HG02870 (cell line): ENCODE data around the gene PCNX2.

Experiments
- ATAC-seq: cut with Tn5 transposase; IDR thresholded peaks from one replicate; pipeline ENCODE4 v1.9.1; 2021; ENCODE audit warnings: mild to moderate bottlenecking, moderate library complexity; ENCODE audit not compliant: unreplicated experiment

PCNX2 gene

DNA sequence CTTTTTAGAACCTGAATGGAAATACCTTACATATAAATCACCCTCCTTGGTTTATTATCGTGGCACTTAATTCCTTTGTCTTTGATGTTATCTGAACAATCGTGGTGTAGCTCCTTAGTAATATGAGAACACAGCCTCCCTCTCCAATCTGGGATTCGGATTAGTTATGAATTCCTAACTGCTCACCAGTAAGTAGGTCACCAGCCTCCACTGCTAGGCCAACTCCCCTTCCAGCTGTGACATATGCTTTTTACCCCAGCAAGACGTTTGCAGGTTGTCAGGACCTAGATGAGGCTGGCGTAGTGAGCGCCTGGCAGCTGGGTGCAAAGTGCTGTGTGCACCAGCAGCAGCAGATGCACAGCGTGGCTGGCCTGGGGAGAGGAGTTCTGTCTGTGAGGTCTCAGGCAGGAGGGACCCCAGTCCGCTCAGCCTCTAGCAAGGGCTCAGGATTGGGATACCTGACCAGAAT lies 306.9 kb downstream of the PCNX2 start:
- no peak for ATAC-seq

DNA sequence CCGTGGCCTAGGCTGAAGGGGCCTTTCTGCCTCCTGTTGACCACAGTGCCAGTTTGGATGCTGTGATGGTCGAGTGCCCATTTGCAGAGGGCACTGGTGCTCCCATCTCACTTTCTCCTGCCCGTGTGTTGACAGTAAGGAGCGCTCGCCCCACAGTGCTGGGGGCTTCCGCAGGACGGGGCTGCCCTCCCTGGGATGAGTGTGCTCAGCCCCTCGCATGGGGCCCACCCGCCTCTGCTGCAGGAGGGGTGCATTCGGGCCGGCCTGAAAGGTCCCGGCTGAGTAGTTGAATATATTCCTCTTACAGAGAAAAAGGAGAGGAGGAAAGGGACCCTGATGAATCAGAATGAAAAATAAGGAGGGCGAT lies 307.8 kb downstream of the PCNX2 start:
- no peak for ATAC-seq

DNA sequence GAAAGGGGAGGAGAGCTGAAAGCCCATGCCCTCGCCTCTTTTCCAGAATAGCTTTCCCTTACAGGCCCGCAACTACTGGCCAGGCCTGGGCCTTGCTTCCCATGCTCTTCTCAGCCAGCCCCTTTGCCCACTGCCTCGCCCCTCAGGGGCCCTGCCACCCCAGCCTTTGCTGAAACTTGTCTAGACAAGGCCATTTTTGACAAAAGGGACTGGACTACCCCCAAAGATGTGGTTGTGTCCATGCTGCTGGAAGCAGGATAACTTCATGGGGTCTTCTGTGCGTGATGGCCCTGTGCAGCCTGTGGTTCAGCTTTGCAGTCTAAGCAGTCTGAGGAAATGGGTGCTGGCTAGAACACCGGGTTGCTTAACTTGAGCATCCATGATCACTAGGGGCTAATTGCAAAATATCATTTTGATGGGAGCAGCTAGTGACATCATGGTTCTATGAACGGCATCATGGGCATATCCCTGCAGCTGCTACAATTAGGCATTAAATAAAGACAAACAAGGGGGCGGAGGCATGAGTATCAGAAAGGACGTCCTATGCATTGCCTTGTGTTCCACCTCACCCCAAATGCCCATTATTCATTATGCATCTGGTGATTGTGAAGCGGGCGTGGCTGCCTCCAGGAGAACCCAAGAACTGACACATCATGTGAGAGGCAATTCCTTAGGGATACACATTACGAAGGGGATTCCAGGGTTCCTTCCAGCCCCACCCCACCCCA lies 308.3 kb downstream of the PCNX2 start:
- ATAC-seq, result no peak

DNA sequence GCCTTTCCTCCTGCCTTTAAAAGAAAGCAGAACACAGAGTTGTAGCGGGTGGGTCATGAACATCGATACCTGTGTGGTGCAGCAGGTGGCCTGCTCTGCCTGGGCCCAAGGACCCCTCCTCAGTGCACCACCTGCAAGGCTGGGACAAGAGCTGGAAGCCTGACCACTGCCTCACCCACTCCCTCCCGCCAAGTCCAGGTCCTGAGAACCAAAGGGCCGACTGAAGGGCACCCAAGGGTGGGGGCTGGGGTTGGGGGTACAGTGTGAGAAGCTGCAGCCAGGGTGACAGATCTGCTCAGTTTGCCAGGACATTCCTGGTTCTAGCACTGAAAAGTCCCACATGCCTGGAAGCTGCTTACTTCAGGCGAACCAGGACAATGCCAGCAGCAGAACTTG lies 309.0 kb downstream of the PCNX2 start:
- no peak for ATAC-seq

DNA sequence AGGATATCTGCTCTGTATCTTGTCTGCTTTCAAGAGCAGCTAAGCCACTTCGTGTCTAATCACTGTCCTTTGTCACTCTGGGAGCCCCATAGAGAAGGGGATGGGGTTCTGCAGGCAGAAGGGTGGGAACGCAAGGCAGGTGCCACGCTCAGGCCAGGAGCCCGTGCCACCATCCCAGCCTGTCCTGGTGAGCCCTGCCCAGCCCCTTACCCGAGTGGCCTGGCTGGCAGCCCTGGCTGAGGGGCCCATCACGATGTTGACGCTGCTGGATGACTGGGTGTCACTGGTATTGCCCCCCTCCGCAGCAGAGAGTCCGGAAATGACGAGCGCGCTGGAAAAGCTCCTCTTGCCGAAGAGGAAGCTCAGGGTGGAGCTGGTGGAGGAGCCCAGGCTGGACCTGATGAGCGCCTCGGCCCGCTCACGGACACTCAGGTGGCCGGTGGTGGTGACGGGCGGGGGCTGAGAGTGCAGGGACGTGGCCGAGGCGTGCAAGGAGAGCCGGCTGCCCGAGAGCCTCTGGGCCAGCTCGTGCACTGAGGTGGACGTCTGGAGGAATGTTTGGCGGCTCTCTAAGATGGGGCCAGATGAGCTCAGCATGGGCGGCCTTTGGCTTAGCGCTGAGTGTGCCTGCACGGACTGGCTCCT lies 309.5 kb downstream of the PCNX2 start:
- no peak for ATAC-seq

DNA sequence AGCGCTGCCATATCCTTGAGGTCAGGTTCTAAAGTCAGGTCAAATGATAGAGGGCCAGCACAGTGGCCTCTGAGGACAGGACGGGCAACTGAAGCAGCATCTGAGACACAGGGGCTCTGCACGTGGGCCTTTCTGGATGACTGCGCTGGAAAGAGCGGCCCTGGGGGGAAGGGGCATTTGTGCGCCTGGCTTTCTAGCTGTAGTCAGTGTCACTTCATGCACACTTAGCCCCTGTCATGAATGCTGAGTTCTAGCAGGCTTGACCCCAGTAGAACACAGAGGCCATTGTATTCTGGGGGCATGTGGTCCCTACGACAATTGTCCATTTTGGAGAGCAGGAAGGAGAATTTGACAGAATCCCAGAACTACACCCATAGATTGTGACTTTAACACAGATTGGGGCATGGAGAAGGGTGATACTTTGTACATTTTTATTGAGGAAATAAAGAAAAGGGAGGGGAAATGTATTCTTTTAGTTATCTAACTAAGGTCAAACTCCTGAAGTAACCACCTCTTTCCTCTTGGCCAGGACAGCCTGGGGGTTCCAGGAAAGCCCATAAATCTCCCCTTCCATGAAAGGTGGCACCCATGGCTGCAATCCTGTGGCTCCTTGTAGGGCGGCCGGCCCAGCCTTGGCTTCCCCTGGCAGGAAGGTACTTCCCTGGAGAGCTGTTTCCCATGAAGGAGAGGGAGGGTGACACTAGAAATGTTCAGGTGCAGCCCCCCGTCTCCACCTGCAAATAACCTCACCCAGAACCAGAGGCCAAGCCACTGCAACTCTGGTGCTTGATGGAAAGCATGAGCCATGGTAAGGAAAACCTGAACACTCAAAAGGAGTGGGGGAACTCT lies 310.7 kb downstream of the PCNX2 start:
- ATAC-seq, result no peak

DNA sequence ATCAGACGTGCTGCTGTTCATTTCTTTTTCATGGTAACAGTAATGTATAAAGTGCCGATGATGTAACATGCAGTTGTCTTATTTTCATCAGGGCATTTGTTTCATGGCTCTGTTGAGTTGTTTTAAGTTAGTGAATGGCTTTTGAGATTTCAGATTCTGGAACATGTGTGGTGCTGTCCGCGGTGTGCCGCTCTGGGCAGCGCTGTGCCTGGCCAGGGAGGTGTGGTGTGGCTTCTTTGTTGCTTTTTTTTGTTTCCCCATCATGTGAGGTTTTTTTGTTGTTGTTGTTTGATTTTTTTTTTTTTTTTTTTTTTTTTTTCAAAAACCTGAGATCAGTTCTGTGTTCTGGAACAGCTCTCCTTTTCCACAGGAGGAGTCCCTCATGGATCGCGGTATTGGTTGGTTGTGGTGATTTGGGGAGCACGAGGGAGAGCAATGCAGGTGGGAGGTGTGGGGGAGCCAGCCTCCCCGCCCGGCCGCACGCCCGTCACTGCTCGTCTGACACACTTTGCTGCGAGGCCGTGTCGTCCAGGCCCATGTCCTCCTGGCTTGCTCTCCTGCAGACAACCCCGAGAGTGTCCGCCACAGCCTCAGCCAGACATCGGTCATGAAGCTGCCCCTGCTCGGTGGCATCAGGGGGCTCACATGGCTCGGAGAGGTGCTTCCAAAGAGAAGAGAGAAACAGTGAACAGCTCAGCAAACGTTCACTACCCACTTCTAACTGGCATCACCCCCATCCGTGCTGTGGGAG lies 311.5 kb downstream of the PCNX2 start:
- no peak for ATAC-seq

DNA sequence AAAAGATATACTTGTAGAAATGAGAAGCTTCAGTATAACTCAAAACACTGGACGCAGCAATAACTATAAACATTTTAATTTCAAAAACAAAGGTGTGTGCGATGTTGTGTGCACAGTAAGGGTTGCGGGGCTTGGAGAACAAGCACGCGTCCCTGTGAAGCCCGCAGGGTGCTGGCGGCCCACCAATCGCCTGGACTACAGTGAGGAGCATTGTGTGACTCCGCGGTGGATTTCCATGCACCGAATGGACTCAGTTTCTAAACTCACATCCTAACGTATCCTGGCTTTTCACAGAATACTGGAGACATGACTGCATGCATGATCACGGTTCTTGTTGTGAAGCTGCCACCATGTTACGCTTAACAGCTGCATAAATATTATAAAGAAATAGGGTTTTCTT lies 312.1 kb downstream of the PCNX2 start:
- no peak for ATAC-seq

DNA sequence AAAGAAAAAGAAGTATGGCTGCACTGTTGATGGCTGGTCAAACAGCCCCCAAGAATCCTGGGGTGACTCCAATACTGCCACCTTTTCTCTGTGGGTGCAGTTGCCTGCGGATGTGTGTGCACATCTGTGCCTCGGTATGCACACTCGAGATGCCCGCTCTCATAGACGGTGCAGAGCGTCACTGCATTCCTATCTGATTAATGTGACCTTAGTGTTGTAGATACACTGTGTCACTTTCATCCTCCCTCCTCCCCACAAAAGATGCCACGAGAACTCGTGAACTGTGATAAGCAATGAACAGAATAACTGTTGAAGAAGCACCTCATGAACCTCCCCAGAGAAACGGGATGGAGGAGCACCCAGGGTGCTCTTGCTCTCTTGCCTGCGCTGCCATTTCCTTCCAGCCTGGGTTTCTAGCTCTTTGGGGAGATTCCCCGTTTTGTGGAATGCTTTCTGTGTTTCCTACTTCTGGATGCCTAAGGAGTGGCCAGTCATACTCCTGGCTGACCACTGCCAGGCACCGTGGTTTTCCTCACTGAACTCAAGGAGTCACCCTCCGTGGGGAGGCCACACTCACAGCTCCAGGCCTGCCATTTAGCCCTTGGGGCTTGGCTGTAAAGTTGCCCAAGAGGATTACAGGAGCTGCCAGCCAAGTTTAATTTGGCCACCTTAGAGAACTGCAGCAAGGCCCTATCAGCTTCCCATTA lies 313.1 kb downstream of the PCNX2 start:
- no peak for ATAC-seq

DNA sequence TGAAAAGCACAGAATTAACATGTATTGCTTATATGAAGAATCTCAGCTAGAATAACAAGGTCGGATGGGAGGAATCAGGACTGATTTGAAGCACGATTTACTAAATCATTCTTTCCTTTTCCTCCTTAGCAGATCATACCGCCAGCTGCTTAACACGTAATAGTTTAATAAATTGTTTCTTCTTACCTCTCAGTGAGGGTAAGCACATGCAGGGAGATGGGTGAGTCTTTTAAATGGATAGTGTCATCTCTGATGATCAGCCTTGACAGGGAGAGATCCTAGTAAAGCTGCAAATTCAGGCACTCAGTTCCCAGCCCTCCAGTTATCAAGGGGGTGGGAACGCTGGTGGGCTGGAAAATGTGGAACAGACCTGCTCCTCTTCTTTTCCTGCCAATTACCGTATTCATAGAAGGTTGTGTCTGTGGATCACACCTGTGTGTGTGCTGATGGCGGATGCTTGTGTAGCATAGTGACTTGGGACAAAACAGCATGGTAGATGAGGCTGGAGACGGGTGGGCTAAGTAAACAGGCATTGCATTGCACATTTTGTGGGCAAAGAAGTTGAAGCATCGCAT lies 314.5 kb downstream of the PCNX2 start:
- no peak for ATAC-seq

DNA sequence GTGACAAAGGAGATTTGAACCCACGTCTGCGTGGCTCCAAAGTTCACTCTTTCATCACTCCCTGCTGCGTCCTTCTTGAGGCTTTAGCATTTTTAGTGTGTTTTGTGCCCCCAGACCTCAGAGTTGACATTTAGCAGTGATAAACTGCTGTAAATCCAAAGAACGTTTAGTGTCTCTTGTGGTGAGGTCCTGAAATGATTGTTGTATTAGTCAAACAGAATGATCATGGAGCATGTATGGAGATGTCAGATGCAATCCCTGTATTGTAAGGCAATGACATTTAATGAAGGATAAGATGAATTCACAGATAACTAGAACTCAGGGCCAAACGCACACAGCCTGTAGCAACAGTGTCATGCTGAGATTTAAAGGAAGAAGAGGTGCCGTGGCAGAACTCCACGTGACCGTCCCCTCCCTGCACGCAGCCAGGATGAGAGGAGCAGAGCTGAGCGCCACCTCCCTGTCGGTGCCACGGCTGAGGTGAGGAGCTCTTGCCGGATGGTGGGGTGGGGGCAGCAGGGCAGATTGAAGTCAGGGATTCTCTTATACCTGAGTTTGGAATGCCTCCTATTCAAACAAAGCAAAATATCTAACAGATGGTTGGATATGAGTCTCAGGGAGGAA lies 315.1 kb downstream of the PCNX2 start:
- no peak for ATAC-seq

DNA sequence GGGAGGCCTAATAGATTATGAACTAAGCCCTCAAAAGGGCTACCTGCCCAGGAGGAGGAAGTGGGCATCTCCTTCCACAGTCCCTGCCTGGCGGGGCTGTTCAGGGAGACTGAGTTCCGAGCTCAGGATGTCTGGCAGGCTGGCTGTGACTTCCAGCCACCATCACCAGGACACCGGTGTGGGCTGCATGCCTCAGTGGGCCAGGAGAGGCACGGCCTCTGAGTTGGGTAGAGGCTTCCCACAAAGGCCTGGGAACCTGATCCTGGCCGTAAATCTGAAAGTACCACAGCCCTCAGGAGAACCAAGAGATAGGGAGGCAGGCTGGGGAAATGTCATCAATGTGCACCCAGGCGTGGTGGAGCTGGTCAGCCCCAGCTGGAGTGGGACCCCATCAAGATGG lies 316.0 kb downstream of the PCNX2 start:
- ATAC-seq, result no peak

DNA sequence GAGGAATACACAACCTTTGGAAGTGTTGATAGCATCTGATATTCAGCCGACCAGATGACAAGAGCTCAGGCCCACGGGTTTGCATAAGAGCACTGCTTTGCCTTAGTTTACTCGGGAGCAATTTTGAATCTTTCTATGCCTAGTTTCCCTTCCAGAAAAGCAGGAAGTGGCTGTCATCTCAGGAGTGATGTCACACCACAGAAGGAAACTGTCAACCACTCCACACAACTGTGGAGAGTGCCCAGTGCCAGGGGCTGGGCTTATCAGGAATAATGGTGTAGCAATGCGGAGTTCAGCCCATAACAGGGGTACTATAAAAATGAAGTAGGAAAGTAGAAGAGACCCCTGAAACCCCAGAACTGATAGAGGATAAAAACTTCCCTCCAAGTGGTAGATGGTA lies 316.7 kb downstream of the PCNX2 start:
- no peak for ATAC-seq

DNA sequence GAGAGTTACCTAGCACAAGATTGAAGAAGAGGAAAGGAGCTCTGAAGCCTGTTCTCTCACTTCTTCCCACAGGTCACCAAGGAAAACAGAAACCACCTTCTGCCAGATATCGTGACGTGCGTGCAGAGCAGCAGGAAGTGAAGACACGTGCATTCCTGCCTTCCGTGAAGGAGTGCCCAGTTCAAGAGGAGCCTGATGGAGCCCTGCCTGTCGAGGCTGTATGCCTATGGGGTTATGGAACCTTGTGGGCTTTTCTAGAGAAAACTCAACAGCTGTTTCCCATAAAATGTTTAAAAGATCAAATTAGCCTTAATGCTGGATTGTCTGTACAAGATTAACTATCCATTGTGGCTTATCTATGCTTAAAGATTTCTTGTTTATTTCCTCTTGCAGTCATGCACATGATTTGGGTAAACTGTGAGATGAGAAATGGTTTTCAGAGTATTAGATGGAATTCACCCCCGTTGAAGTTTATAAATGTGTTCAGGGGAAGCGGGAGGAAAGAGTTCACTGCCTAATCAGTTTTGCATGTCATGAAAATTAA lies 317.4 kb downstream of the PCNX2 start:
- peak; percentile 55 for ATAC-seq

DNA sequence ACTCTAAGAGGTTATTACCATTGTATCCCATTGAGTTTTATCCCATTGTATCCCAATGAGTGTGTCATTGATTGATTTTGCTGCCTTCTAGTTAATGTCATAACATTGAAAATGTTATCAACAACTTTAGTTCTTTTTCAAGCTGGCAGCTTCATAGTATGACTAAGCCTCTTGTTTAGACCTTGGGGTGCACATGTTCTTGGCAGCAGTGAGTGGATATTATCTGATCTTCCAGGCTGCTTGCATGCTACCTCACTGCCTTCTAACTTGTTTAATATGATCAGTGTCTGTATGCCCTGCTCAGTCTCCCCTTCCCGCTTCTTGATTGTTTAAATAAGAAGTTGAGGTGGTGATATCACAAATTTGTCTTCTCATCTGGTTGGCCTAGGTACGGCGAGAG lies 320.6 kb downstream of the PCNX2 start:
- no peak for ATAC-seq

DNA sequence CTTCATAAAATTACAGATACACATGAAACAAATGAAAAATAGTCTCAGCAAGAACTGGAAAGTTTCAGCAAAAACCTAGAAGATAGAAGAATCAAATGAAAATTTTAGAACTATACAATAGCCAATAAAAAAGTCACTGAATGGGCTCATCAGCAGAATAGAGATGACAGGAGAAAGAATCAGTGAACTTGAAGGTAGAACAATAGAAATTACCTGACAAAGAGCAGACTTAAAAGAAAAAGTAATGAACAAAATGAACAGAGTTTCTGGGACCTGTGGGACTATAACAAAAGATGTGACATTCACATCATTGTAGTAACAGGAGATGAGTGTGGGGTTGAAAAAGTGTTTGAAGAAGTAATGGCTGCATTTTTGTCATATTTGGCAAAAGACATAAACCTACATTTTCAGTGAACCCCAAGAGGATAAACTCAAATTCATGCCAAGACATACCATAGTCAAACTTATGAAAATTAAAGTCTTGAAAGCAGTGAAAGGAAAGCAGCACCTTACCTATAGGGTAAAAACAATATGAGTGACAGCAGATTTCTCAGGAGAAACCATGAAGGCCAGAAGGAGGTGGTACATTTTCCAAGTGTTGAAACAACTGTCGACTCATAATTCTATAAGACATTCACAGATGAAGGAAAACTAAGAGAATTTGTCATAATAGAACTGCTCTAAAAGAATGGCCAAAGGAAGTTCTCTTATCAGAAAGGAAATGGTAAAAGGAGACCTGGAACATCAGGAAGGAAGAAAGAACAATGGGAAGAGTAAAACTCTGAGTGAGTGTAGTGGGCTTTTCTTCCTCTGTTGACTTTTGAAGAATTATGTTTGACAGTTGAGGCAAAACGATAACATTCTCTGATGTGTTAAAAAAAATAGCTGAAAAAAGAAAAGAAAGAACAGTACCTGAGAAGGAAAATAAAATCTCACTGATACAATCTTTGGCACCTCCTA lies 321.6 kb downstream of the PCNX2 start:
- ATAC-seq, result no peak

DNA sequence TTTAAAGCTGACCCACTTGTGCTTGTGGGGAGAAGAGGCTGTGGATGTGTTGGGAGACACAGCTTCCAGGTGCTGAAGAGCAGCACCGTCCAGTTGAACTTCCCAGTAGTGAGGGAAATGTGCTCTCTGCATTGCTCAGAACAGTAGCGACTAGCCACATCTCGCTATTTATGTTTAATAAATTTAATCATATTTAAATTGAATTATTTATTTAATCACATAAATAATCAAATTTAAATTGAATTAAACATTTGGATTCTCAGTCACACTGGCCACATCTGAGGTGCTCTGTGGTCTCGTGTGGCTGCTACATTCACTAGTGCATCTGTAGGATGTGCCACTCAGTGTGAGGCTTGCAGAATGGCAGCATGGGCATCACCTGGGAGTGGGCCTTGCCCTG lies 325.0 kb downstream of the PCNX2 start:
- no peak for ATAC-seq

DNA sequence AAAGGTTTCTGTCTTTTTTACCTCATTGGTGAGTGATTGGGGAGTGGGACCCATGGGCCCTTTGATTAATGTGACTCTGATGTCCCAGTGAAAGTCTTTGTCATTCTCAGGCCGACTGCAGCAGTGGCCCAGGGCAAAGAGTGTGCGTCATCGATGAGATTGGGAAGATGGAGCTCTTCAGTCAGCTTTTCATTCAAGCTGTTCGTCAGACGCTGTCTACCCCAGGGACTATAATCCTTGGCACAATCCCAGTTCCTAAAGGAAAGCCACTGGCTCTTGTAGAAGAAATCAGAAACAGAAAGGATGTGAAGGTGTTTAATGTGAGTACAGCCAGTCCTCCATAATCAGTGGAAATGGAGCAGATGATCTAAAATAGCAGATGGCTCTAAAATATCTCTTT lies 325.7 kb downstream of the PCNX2 start:
- ATAC-seq, result no peak
